Measurements from ENCODE around the gene DHX58.
"Not testable (repeated sequence)": the region's sequence is repeated elsewhere in the genome, so short reads cannot be mapped to it uniquely, and the experiment has no call there.

The DHX58 gene

GRCh38 chr17:42112552-42113176 is at the start of gene DHX58:
Gene DHX58, minus strand, starts transcription at chr17:42112714. Its CDS starts 822 bp downstream, at chr17:42111892.
- DNase-seq = no peak

- no peak for DNase-seq
Measured at GRCh38 chr17:42160531-42160910, 48.0 kb upstream of the DHX58 start.

- DNase-seq = no peak
Measured at GRCh38 chr17:42159796-42160530, 47.4 kb upstream of the DHX58 start.

- no peak for DNase-seq
Measured at GRCh38 chr17:42155614-42156045, 43.1 kb upstream of the DHX58 start.

GRCh38 chr17:42153919-42154742 is 41.6 kb upstream of the DHX58 start:
- DNase-seq = no peak

GRCh38 chr17:42146911-42147607 is 34.5 kb upstream of the DHX58 start:
- no peak for DNase-seq

- DNase-seq = not testable (repeated sequence)
Measured at GRCh38 chr17:42143138-42143537, 30.6 kb upstream of the DHX58 start.

GRCh38 chr17:42142371-42142896 is 29.9 kb upstream of the DHX58 start:
- no peak for DNase-seq

GRCh38 chr17:42141382-42141781 is 28.9 kb upstream of the DHX58 start:
- no peak for DNase-seq

GRCh38 chr17:42140690-42141089 is 28.2 kb upstream of the DHX58 start:
- DNase-seq = not testable (repeated sequence)

- DNase-seq = no peak
Measured at GRCh38 chr17:42138749-42139492, 26.4 kb upstream of the DHX58 start.

- no peak for DNase-seq
Measured at GRCh38 chr17:42136654-42137051, 24.1 kb upstream of the DHX58 start.

GRCh38 chr17:42135664-42136653 is 23.4 kb upstream of the DHX58 start:
- no peak for DNase-seq

- no peak for DNase-seq
Measured at GRCh38 chr17:42135151-42135550, 22.6 kb upstream of the DHX58 start.

- no peak for DNase-seq
Measured at GRCh38 chr17:42133461-42134041, 21.0 kb upstream of the DHX58 start.

GRCh38 chr17:42132941-42133340 is 20.4 kb upstream of the DHX58 start:
- no peak for DNase-seq

- no peak for DNase-seq
Measured at GRCh38 chr17:42131981-42132432, 19.5 kb upstream of the DHX58 start.

- no peak for DNase-seq
Measured at GRCh38 chr17:42131232-42131631, 18.7 kb upstream of the DHX58 start.

- no peak for DNase-seq
Measured at GRCh38 chr17:42130310-42130936, 17.9 kb upstream of the DHX58 start.

Data from NCI-H446 treated with DMSO at 0.1 percent for 48 hours (cell line).